PC-9 (cell line): Measurements from ENCODE around the gene SPAG7. TPM values are rescaled to one million over a fixed set of nuclear protein-coding genes. Genes with fewer than 3 reads are reported as not detected.

Source experiments
- BruUV-seq: library from RNA; stranded (reverse); fragments of 400-500 nt; replicated peaks from 2 replicates; lab custom pipeline; 2021; lab: Mats Ljungman, UMichigan
- CTCF ChIA-PET: fragments of 300-600 bp; sonication (Branson Sonifier 250); formaldehyde crosslinking; loops from one replicate; lab custom pipeline; 2022; ENCODE audit warnings: antibody characterized with exemption; lab: Charles Lee
- POLR2A ChIA-PET: fragments of 300-600 bp; sonication (Branson Sonifier 250); formaldehyde crosslinking; loops from one replicate; lab custom pipeline; 2022; ENCODE audit warnings: antibody characterized with exemption; ENCODE audit not compliant: unreplicated experiment; lab: Charles Lee
- DNase-seq, 2 experiments: peaks; one replicate each; pipeline versions ENCODE4 v3.0.0 to v3.0.0-alpha.2; 2015 to 2022; ENCODE audit warnings: mixed read lengths in 1 of 2
- H2AFZ ChIP-seq: fragments of 200-600 bp; sonication (generic); 2 replicates; pipeline ENCODE4 v1.8.1; 2017; ENCODE audit warnings: antibody characterized with exemption
- H3F3A ChIP-seq: fragments of 200-600 bp; sonication (generic); 2 replicates; pipeline ENCODE4 v1.8.1; 2017; ENCODE audit warnings: antibody characterized with exemption, mild to moderate bottlenecking, low read depth; ENCODE audit not compliant: insufficient read depth
- H3K27ac ChIP-seq: fragments of 200-600 bp; sonication (generic); 2 replicates; pipeline ENCODE4 v1.6.1; 2016; ENCODE audit warnings: mixed run types
- H3K27me3 ChIP-seq: fragments of 200-600 bp; sonication (generic); 2 replicates; pipeline ENCODE4 v1.6.1; 2016; ENCODE audit warnings: low read depth, mixed run types; ENCODE audit not compliant: insufficient read depth
- H3K36me3 ChIP-seq: fragments of 200-600 bp; sonication (generic); 2 replicates; pipeline ENCODE4 v1.6.1; 2016; ENCODE audit warnings: low read depth, mixed run types
- H3K4me1 ChIP-seq: fragments of 200-600 bp; sonication (generic); replicated peaks from 2 replicates; pipeline ENCODE4 v1.6.1; 2016; ENCODE audit warnings: mixed run types; ENCODE audit not compliant: insufficient read depth
- H3K4me2 ChIP-seq: fragments of 200-600 bp; sonication (generic); 2 replicates; pipeline ENCODE4 v1.6.1; 2017; ENCODE audit warnings: mixed run types
- H3K4me3 ChIP-seq: fragments of 200-600 bp; sonication (generic); 2 replicates; pipeline ENCODE4 v1.6.1; 2016; ENCODE audit warnings: mixed run types
- H3K79me2 ChIP-seq: fragments of 200-600 bp; sonication (generic); 2 replicates; pipeline ENCODE4 v1.6.1; 2017; ENCODE audit warnings: low read depth, mixed run types
- H3K9me2 ChIP-seq: fragments of 200-600 bp; sonication (generic); 2 replicates; pipeline ENCODE4 v1.8.1; 2017; ENCODE audit warnings: mild to moderate bottlenecking; ENCODE audit not compliant: insufficient read depth
- H3K9me3 ChIP-seq: fragments of 200-600 bp; sonication (generic); 2 replicates; pipeline ENCODE4 v1.8.1; 2016; ENCODE audit warnings: low read depth; ENCODE audit not compliant: insufficient read depth
- H4K20me1 ChIP-seq: fragments of 200-600 bp; sonication (generic); 2 replicates; pipeline ENCODE4 v1.8.1; 2017; ENCODE audit not compliant: insufficient read depth
- CTCF ChIP-seq: fragments of 200-600 bp; sonication (generic); conservative IDR thresholded peaks from 2 replicates; pipeline ENCODE4 v1.6.1; 2017; ENCODE audit warnings: mixed run types, antibody characterized with exemption, mild to moderate bottlenecking, moderate library complexity
- EZH2 ChIP-seq: fragments of 200-600 bp; sonication (generic); IDR thresholded peaks from 2 replicates; pipeline ENCODE4 v1.8.0; 2017; ENCODE audit warnings: antibody characterized with exemption, low read depth
- intact Hi-C: fragments of 100-400 bp; cut with micrococcal nuclease; formaldehyde crosslinking; loops from one replicate; pipeline ENCODE4 v1.10.0; 2022; ENCODE audit not compliant: unreplicated experiment
- total RNA-seq: library from RNA; stranded (reverse); gene quantifications from 2 replicates; pipeline ENCODE4 v1.2.3, GENCODE V29; 2021

SPAG7 gene
- total RNA-seq, 1 experiment from 2014 or later, result 40.4 TPM

- Histone ChIP-seq H3K36me3 (no peaks in the 10 kb centered on the region), H3K79me2 (no peaks in the 10 kb centered on the region), H3K27ac (no peak overlapping the region), H3K4me1 (no peaks in the 10 kb centered on the region), H3K9me2 (no peaks in the 10 kb centered on the region), H3F3A (peaks cover 12% of the 10 kb centered on the region; the same call in 1 of the 2 replicates), H3K4me3 (no peak overlapping the region), H4K20me1 (no peaks in the 10 kb centered on the region), H3K9me3 (no peaks in the 10 kb centered on the region), H3K4me2 (no peak overlapping the region), H3K27me3 (no peaks in the 10 kb centered on the region), H2AFZ (no peak overlapping the region)
- intact Hi-C loops, result no loop called here
- ChIA-PET POLR2A (no interaction called here), CTCF (no interaction called here)
- BruUV-seq, result no TSS peak
- peak in 1 of 2 experiments; percentile 1 for DNase-seq
- TF ChIP-seq EZH2, result no peak
- no peak for TF ChIP-seq CTCF
Observed at GRCh38 chr17:4958102-4958501, 9.5 kb downstream of the SPAG7 start.

- intact Hi-C loops, result no loop called here
- Histone ChIP-seq H3K79me2 (no peaks in the 10 kb centered on the region), H3K4me3 (no peak overlapping the region), H2AFZ (no peak overlapping the region), H3K9me2 (no peaks in the 10 kb centered on the region), H3K4me1 (peaks cover 4% of the 10 kb centered on the region), H3K4me2 (no peak overlapping the region), H4K20me1 (no peaks in the 10 kb centered on the region), H3K9me3 (no peaks in the 10 kb centered on the region), H3K36me3 (no peaks in the 10 kb centered on the region), H3K27ac (no peak overlapping the region), H3K27me3 (no peaks in the 10 kb centered on the region), H3F3A (peaks cover 16% of the 10 kb centered on the region; the same call in 1 of the 2 replicates)
- TF ChIP-seq CTCF (no peak), EZH2 (no peak)
- CTCF ChIA-PET, result no interaction called here
- no TSS peak for BruUV-seq
- DNase-seq, result peak in 1 of 2 experiments; percentile 25
- POLR2A ChIA-PET, result no interaction called here
Observed at GRCh38 chr17:4956493-4957061, 11.0 kb downstream of the SPAG7 start.

GRCh38 chr17:4955091-4955490 is 12.5 kb downstream of the SPAG7 start:
- Histone ChIP-seq H3K27ac (no peak overlapping the region), H3K9me3 (no peaks in the 10 kb centered on the region), H3K79me2 (peaks cover 8% of the 10 kb centered on the region; the same call in 1 of the 2 replicates), H3K27me3 (no peaks in the 10 kb centered on the region), H4K20me1 (no peaks in the 10 kb centered on the region), H3F3A (peaks cover 30% of the 10 kb centered on the region), H3K4me1 (peaks cover 16% of the 10 kb centered on the region), H3K4me2 (no peak overlapping the region), H3K9me2 (no peaks in the 10 kb centered on the region), H3K36me3 (no peaks in the 10 kb centered on the region), H2AFZ (no peak overlapping the region), H3K4me3 (no peak overlapping the region)
- ChIA-PET POLR2A (no interaction called here), CTCF (no interaction called here)
- intact Hi-C loops, result no loop called here
- BruUV-seq, result no TSS peak
- TF ChIP-seq CTCF (no peak), EZH2 (no peak)
- DNase-seq, result peak in 1 of 2 experiments; percentile 6
